NOMO-1 treated with dmso at 0.1 percent for 144 hours (cell line): ENCODE measurements around the gene PANK1.
"Not testable (repeated sequence)": the region's sequence is repeated elsewhere in the genome, so short reads cannot be mapped to it uniquely, and the experiment has no call there.

Source experiments
- DNase-seq: peaks from one replicate; lab custom pipeline; 2025; ENCODE audit not compliant: unreplicated experiment; lab: John Stamatoyannopoulos, UW

The PANK1 gene

DNA sequence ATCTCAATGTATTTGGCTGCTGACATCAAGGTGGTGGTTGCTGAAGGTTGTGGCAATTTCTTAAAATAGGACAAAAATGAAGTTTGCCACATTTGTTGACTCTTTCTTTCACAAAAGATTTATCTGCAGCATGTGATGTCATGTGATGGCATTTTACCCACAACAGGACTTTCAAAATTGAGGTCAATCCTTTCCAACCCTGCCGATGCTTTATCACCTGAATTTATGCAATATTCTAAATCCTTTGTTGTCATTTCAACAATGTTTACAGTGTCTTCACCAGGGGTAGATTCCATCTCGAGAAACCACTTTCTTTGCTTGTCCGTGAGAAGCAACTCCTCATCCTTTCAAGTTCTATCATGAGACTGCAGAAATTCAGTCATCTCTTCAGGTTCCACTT, 69.0 kb downstream of the PANK1 start:
- DNase-seq, result no peak

DNA sequence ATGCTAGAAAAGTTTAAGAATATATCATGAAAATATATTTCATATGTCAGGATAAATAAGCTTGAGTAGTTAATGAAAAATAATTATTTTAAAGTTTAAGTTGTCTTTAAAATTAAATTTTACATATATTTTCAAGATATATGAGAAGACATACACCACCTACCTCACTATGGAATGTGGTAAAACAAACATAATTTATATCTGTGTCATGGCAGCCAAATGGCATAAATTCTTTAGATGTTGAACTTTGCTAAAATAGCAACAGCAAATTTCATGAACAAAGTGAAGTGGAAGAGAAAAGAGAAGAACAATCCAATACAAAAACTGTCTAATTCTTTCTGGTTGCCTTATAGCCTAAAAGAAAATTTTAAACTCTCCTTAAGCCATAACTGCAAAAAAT, 70.0 kb downstream of the PANK1 start:
- no peak for DNase-seq

DNA sequence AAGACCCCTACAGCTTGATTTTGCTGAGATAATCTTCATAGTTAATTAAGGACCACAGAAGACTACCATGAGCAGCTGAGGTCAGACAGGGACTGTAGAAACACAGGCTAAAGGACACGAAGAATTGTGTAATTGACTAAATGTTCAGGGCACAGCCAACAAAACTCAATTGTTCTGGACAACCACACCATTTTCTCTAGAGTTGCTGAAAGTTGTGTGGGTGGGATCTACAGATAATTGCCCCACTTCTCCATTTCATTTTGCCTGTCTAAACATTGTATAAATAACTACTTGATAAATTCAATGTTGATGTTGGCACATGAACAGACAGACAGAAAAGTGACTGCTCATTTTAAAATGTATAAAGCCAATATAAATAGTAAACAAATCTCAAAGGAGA, 70.7 kb downstream of the PANK1 start:
- no peak for DNase-seq

DNA sequence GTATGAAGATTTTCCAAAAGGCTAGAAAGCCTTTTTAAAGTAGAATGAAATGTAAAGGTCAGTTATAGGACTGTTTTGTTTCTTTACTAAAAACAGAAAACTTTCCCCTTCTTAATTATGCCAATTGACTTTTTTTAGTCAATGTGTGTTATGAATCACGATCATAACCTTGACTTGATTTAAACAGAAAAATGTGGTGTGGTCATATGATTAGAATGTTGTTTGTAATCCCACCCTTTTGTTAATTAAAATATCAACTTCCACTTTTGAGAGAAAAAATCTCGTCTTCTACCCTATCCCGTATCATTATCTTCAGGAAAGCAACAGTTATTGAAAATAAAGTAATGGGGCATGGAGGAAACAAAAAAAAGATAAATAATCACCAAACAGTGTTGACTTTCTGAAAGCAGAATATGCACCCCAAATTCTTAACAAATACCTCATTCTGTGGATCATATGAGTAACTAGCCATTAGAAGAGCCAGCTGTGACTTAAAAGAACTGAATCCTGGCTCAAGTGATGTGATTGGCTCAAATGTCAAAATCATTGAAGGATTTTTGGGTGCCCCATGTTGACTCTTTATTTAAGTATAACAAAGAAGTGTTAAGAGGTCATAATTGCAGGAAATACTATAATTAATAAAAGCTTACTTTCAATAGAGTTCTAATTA, 77.3 kb downstream of the PANK1 start:
- no peak for DNase-seq

DNA sequence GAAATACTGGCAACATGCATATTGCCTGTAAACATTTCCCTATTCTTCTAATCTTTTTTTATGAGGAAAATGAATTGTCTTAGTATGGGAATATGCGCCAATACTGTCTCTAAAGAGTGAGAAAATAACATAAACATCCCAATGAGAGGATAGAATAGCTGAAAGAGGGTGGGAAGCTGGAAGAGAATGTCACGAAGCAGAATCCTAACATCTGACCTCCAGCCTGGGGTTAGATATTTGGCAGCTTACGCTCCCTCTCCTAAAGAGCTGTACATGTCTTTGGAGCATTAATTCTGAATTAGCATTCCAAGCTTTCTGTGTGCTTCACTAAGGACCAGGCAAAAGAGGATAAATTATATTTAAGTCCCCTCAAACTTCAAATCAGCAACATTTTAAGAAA, 78.0 kb downstream of the PANK1 start:
- no peak for DNase-seq

DNA sequence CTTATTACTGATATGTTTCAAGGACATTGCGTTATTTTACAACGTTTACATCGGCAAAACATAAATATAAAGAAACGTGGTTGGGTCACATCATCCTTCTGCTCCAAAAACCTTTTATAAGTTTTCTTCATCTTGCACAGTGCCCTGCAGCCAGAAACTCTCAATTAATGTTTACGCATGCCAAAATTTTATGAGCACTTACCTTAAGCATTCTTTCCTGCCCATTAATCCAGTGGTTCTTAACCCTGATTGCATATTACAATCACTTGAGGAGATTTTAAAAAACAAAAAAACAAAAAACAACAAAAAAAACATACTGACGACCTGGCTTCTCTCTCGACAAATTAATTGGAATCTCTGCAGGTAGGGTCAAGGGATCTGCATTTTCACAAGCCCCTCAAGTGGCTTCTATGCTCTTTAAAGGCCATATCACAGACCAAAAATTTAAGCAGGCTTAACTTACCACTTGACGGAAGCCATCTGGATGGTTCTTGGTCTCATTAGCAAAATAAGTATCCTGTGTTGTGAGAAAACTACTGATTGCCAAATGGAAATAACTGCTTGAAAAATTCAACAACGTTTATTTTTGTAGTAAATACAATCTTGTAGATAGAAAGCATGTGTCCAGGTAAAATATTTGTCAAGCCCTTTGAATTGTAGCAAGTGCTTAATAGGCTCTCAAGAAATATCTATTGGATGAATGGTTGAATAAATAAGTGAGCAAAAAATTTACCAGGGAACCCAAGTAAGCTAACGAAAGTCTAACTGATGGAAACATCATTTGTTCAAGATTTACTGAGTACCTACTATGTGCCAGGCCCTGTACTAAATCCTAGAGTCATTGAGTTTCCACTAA, 78.7 kb downstream of the PANK1 start:
- DNase-seq, result no peak

DNA sequence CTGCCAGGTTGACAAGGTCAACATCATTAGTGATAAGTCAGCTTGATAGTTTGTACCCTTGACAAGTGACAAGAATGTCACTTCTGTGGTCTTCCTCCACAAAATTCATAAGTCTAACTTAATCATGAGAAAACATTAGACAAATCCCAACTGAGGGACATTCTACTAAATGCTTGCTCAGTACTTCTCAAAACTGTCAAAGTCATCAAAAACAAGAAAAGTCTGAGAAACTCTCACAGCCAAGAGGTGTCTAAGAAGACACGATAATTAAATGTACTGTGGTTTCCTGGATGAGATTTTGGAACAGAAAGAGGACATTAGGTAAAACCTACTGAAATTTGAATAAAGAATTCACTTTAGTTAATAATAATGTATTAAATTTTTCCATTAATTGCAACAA, 79.9 kb downstream of the PANK1 start:
- no peak for DNase-seq

DNA sequence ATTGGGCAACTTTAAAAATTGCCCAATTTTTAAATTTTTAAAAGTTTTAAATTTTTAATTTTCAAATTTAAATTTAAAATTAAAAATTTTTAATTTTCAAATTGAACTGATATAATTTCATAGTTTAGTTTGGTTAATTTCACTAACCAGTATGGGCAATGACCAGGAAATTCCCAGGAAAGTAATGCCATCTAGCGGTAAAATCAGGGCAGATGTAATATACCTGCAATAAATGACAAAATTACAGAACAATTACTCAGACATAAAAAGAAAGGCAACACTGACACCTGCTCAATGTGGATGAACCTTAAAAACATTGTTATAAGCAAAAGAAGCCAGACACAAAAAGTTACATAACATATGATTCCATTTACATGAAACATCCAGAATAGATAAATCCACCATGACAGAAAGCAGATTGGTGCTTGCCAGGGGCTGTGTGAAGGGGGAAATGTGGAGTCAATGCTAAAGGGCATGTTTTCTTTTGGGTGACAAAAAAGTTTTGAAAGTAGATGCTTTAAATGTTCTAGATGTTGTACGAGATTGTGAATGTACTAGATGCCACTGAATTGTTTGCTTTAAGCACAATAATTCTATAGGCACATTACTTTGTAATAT, 81.1 kb downstream of the PANK1 start:
- peak; percentile 1 for DNase-seq

DNA sequence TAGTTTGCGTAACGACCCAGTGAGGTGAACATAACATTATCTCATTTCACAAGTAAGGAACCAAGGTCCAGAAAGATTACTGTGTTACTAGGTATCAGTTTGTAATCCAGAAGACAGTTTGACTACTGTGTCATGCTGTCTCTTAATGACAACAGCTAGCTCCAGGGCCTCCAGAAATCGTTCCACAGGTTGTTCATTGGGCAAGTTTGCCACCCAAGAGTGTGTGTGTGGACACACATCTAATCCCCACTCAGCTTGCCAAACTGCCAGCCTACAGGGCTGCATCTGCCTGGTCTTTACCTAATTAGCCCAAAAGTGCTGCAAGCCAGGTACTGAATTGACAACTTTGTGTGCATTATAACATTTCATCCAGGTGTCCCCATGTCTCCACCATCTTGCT, 81.7 kb downstream of the PANK1 start:
- DNase-seq, result no peak

DNA sequence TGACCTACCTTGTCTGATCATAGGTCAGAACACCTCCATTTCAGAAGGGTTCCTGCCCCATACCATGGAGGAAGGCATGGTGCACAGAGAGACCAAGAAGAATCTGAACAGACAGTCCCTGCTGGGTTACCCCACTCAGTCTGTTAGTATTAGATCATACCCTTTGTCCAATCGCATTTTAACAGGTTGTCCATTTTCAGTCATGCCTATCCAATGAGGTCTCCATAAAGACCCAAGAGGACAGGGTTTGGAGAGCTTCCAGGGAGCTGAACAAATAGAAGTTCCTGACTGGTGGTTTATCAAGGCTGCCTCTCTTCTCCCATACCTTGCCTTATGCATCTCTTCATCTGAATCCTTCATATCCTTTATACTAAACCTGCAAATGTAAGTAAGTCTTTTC, 88.4 kb downstream of the PANK1 start:
- DNase-seq, result no peak

DNA sequence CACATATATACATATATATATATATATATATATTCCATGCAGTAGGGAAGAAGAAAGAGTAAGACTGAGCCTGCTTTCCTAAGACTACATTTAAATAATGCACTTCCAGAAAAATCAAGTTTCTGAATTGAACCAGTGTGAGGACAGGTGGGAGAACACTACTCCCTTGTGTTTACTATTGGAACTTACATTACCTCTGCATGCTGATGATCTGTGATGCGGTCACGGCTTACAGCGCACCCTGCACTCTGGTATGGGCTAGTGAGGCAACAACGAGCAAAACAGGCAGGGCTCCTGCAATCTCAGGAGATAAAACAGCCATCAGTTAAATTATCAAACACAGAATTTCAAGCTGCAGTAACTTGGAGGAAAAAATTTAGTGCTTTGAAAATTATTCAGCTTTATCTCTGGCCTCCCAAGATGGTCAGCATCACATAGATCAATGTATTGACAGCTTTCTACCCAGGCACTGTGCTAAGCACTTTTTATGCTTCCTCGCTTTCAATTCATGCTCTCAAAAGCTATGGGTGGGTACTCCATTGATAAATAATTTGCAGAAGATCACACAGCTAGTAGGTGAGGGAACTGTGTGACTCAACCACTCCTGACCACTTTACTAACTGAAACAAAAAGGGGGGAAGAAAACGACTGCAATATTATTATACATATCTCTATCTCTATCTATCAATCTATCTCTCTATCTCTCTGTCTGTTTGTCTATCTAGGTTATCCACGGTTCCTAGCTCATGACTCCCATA, 89.2 kb downstream of the PANK1 start:
- DNase-seq, result no peak

DNA sequence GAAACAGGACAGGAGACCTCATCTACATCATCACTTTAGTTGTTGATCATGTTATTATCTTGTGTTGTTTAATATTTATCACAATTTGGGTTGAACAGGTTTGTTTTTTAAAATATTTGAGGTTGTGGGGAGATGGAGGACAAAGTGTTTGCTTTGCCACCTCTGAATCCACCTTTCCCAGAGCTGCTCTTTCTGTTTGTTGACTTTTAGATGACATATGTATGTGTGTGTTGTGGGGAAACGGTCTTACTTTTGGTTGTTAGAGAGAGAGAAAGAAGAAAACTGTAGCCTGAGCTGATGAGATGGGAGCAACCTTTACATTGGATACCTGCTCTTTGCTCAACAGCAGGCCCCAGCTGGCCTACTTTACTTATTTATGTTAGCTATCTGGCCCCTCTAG, 90.6 kb downstream of the PANK1 start:
- DNase-seq, result no peak

DNA sequence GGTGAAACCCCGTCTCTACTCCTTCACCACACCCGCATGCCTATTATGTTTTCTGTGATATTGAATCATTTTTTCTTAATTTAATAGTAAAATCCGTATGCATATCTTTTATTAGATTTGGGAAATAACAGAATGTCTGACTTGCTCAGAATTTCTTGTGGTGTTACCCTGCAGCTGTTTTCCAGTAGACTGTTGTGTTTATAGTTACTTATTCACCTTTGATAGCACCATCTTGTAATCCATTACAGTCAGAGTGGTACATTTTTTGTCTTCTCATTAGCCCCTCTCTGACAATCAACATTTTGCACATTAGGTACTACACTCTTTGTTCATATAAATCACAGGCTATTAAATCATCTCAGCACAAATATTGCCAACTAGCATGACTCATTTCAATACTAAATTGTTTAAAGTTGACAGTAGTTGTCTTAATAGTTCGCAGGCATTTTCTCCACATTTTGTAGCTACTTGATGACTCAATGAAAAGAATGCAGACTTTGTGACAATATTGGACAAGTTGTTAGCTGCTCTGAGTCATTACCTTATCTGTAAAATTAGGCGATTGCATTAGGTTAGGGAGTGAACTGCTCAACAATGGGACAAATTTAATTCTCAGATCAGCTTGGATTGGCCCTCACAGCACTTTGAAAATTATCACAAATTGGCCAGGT, 91.8 kb downstream of the PANK1 start:
- DNase-seq, result no peak

DNA sequence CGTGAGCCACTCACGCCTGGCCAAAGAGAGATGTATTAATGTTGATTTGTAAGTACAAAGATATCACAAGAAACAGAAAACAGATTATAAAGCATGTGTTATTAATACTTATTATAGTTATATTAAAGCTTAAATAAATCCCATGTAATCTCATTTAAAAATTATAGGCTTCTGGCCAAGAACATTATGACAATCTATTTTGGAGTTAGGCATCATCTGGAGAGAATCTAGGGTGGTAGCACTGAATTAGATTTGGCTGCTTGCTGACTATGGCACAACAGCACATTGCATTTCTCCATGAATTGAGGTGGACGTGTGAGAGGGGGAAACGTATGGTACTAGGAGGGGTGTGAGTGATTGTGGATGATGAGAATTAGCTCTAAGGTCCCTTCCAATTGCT, 92.8 kb downstream of the PANK1 start:
- no peak for DNase-seq

DNA sequence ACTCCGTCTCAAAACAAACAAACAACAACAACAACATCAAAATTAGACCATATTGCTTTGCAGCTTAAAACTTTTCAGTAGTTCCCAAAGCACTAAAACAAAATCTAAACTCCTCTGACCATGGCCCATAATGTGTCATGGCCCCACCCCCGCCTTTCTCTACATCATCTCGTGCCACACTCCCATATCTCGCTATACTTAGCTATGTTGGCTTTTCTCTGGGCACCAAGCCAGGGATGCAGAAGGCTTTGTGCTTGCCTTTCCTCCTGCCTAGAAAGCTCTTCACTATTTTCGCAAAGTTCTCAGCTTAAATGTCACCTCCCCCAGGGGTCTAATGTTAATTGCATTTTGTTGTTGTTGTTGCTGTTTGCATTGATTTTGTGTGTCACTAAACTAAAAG, 94.5 kb downstream of the PANK1 start:
- no peak for DNase-seq

DNA sequence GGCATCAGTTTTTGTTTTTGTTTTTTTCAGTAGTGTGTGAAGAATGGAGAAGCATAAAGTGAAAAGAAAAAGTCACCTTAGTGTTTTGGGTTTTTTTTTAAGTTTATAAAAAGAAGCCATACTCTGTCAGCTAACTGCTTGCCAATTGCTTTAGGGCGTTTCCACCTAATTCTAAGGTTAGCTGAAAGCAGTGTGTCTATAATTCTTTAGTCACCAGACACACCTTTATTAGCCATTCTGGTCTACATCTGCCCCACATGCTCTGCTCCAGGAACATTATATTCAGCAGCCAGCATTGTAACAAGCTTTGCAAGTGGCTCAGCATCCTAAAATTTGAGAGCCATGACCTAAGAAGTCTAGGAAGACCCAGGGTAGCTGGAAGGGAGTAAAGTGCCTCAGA, 95.5 kb downstream of the PANK1 start:
- DNase-seq, result no peak

DNA sequence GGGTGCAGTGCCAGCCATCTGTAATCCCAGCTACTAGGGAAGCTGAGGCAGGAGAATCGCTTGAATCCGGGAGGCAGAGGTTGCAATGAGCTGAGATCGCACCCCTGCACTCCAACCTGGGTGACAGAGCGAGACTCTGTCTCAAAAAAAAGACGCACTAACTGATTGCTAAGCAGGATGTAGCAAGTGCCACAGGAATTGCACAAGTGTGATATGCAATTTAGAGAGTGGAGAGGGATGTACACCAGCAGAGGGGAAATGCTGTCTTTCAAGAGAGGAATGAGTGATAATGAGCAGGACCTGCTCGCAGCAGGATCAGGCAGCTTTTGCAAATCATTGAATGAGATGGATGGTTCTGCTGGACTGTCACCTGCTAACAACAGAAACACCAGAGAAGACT, 96.4 kb downstream of the PANK1 start:
- DNase-seq, result peak; percentile 23

DNA sequence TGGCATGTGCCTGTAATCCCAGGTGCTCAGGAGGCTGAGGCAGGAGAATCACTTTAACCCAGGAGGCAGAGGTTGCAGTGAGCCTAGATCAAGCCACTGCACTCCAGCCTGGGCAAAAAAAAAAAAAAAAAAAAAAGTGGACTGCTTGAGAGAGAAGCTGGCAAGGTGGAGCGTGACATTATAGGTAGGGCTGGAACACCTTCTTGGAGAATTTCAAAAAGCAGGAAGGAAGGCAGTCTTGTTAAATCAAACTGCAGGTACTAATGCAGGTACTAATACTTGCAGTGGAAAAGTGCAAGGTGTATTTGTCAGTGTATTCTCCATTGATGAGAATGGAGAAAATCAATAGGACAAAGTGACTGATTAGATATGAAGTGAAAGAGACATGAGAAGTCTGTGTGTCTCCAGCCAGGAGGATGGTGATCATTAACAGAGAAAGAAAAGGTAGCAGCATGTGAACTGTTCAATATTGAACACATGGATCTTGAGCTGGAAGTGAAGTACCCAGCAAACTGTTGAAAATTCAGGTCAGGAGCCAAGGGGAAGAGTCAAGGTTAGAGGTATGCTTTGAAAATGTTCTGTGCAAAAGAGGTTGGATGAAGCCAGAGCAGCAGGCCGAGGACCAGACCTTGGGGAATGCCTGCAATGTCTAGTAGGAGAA, 97.1 kb downstream of the PANK1 start:
- DNase-seq, result no peak

DNA sequence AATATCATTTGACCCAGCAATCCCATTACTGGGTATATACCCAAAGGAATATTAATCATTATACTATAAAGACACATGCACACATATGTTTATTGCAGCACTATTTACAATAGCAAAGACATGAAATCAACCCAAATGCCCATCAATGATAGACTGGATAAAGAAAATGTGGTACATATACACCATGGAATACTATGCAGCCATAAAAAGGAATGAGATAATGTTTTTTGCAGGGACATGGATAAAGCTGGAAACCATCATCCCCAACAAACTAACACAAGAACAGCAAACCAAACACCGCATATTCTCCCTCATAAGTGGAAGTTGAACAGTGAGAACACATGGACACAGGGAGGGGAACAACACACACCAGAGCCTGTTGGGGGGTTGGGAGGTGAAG, 98.4 kb downstream of the PANK1 start:
- not testable (repeated sequence) for DNase-seq

DNA sequence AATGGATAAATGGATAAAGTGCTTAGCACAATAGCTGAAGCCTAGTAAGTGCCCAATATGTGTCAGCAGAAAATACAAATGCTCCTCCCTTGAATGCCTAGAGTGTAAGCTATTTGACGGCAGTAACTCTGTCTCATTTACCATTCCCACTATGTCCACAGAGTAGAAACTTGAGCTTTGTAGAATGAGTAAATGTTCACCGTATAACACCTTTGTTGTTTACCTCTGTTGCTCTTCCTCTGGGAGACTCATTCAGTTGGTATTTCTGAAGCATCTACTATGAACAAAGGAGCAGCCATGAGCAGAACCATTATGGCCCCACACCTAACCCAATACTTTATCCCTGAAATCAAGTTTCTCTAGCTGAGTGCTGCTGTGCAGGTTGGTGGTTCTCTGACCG, 101.2 kb downstream of the PANK1 start:
- DNase-seq, result no peak
